Tibial nerve (tissue), 3 donors: Measurements from ENCODE around the gene RNASE8.

Experiments
- CTCF ChIP-seq, 5 experiments: fragments of 200-600 bp in 3 of 5; fragments of 450-650 bp in 2 of 5; sonication (generic) in 3 of 5; IDR thresholded peaks; one replicate each; pipeline ENCODE4 v1.5.1; 2016 to 2019; ENCODE audit warnings: antibody characterized with exemption in 5 of 5, mild to moderate bottlenecking in 3 of 5, moderate library complexity in 2 of 5
- POLR2A ChIP-seq, 2 donors: fragments of 450-650 bp; IDR thresholded peaks; one replicate each; pipeline ENCODE4 v1.6.1; 2017; ENCODE audit warnings: antibody characterized with exemption in 2 of 2, mild to moderate bottlenecking in 2 of 2, moderate library complexity in 2 of 2

- TF ChIP-seq CTCF (IDR thresholded peaks at IDR 0.05) (no peak), POLR2A (IDR thresholded peaks at IDR 0.05) (no peak)
Measured at GRCh38 chr14:21026274-21026987, 31.2 kb upstream of the RNASE8 start.
